ENCODE data around the gene GALNT7. TPM values are rescaled to one million over a fixed set of nuclear protein-coding genes. Genes with fewer than 3 reads are reported as not detected.
A peak's percentile ranks its signal among the peaks of the same experiment; 100 is the strongest.

The GALNT7 gene
- total and polyA plus RNA-seq, 2 of the 13 experiments (the other 11 are each of a cell fraction or from before 2014, with no cell fraction given): 0.08 to 0.13 TPM

GRCh38 chr4:173334085-173334890 is 165.7 kb downstream of the GALNT7 start, which contains the start of gene HMGB2 (continued):
- TF ChIP-seq, protein P1, sequence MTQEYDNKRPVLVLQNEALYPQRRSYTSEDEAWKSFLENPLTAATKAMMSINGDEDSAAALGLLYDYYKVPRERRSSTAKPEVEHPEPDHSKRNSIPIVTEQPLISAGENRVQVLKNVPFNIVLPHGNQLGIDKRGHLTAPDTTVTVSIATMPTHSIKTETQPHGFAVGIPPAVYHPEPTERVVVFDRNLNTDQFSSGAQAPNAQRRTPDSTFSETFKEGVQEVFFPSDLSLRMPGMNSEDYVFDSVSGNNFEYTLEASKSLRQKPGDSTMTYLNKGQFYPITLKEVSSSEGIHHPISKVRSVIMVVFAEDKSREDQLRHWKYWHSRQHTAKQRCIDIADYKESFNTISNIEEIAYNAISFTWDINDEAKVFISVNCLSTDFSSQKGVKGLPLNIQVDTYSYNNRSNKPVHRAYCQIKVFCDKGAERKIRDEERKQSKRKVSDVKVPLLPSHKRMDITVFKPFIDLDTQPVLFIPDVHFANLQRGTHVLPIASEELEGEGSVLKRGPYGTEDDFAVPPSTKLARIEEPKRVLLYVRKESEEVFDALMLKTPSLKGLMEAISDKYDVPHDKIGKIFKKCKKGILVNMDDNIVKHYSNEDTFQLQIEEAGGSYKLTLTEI (CRISPR knock-in tag; conservative IDR thresholded peaks at IDR 0.05): peak; percentile 75; the same call in 1 of the 2 replicates
- TF ChIP-seq MAF1 (CRISPR knock-in tag; IDR thresholded peaks at IDR 0.05; ENCODE audit: borderline replicate concordance) (no peak), ZNF331 (CRISPR knock-in tag; IDR thresholded peaks at IDR 0.05) (0 out of 2 replicates have a peak, but pooled peaks have one; percentile 20), WIZ (CRISPR knock-in tag; IDR thresholded peaks at IDR 0.05) (no peak; the same call in 1 of the 2 replicates), CEBPG (CRISPR knock-in tag; IDR thresholded peaks at IDR 0.05) (peak; percentile 86), HOXA9 (CRISPR knock-in tag; IDR thresholded peaks at IDR 0.05; ENCODE audit: borderline replicate concordance) (peak; percentile 97), KDM4B (CRISPR knock-in tag; IDR thresholded peaks at IDR 0.05) (no peak; the same call in 1 of the 2 replicates), ZNF703 (CRISPR knock-in tag; IDR thresholded peaks at IDR 0.05; ENCODE audit: borderline replicate concordance) (no peak; the same call in 1 of the 2 replicates), ZNF589 (CRISPR knock-in tag; conservative IDR thresholded peaks at IDR 0.05) (peak; percentile 92), ZNF713 (CRISPR knock-in tag; IDR thresholded peaks at IDR 0.05) (no peak), HNRNPUL1 (IDR thresholded peaks at IDR 0.05; ENCODE audit: low read depth, low read length) (no peak), TOPORS (CRISPR knock-in tag; IDR thresholded peaks at IDR 0.05) (peak; percentile 96), ZNF768 (CRISPR knock-in tag; IDR thresholded peaks at IDR 0.05) (no peak; the same call in 1 of the 2 replicates), THRA (CRISPR knock-in tag; IDR thresholded peaks at IDR 0.05; ENCODE audit: borderline replicate concordance) (no peak), LCORL (IDR thresholded peaks at IDR 0.05) (no peak), LCORL (CRISPR knock-in tag; IDR thresholded peaks at IDR 0.05) (no peak; the same call in 1 of the 2 replicates), MIER3 (CRISPR knock-in tag; IDR thresholded peaks at IDR 0.05; ENCODE audit: borderline replicate concordance) (peak; percentile 3; the same call in 1 of the 2 replicates)
- TF ChIP-seq, protein P2, sequence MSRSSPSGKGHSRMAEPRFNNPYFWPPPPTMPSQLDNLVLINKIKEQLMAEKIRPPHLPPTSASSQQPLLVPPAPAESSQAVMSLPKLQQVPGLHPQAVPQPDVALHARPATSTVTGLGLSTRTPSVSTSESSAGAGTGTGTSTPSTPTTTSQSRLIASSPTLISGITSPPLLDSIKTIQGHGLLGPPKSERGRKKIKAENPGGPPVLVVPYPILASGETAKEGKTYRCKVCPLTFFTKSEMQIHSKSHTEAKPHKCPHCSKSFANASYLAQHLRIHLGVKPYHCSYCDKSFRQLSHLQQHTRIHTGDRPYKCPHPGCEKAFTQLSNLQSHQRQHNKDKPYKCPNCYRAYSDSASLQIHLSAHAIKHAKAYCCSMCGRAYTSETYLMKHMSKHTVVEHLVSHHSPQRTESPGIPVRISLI (CRISPR knock-in tag; IDR thresholded peaks at IDR 0.05; ENCODE audit: borderline replicate concordance): no peak
- TF ChIP-seq, protein P3, sequence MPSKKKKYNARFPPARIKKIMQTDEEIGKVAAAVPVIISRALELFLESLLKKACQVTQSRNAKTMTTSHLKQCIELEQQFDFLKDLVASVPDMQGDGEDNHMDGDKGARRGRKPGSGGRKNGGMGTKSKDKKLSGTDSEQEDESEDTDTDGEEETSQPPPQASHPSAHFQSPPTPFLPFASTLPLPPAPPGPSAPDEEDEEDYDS (CRISPR knock-in tag; IDR thresholded peaks at IDR 0.05): peak; percentile 95
- TF ChIP-seq, protein P4, sequence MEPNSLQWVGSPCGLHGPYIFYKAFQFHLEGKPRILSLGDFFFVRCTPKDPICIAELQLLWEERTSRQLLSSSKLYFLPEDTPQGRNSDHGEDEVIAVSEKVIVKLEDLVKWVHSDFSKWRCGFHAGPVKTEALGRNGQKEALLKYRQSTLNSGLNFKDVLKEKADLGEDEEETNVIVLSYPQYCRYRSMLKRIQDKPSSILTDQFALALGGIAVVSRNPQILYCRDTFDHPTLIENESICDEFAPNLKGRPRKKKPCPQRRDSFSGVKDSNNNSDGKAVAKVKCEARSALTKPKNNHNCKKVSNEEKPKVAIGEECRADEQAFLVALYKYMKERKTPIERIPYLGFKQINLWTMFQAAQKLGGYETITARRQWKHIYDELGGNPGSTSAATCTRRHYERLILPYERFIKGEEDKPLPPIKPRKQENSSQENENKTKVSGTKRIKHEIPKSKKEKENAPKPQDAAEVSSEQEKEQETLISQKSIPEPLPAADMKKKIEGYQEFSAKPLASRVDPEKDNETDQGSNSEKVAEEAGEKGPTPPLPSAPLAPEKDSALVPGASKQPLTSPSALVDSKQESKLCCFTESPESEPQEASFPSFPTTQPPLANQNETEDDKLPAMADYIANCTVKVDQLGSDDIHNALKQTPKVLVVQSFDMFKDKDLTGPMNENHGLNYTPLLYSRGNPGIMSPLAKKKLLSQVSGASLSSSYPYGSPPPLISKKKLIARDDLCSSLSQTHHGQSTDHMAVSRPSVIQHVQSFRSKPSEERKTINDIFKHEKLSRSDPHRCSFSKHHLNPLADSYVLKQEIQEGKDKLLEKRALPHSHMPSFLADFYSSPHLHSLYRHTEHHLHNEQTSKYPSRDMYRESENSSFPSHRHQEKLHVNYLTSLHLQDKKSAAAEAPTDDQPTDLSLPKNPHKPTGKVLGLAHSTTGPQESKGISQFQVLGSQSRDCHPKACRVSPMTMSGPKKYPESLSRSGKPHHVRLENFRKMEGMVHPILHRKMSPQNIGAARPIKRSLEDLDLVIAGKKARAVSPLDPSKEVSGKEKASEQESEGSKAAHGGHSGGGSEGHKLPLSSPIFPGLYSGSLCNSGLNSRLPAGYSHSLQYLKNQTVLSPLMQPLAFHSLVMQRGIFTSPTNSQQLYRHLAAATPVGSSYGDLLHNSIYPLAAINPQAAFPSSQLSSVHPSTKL (CRISPR knock-in tag; IDR thresholded peaks at IDR 0.05): peak; percentile 35

Data from HepG2 (cell line).